CD4-positive, alpha-beta T cell treated with Interleukin-6 for 4 hours (primary cell): ENCODE data around the gene TMCC3.
"Not testable (repeated sequence)": the region's sequence is repeated elsewhere in the genome, so short reads cannot be mapped to it uniquely, and the experiment has no call there.

Source experiments
- DNase-seq: peaks from one replicate; pipeline ENCODE4 v3.0.0-alpha.2; 2020; ENCODE audit warnings: mixed read lengths

The TMCC3 gene

GRCh38 chr12:94633401-94633800 lies 17.0 kb downstream of the TMCC3 start:
- no peak for DNase-seq

DNA sequence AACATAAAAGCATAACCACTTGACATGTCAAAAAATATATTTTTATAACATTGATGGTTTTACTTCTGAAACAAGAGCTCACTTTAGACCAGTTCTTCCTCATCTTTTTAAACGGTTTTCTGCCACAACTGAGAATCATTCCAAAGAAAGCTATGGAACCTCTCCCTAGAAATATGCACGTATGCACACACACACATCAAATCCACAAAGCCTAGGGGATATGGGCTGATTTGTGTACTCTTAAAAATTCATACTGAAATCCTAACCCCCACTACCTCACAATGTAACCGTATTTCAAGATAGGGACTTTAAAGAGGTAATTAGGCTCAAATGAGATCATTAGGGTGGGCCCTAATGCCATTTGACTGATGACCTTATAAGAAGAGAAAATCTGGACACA lies 19.3 kb downstream of the TMCC3 start:
- DNase-seq, result no peak

DNA sequence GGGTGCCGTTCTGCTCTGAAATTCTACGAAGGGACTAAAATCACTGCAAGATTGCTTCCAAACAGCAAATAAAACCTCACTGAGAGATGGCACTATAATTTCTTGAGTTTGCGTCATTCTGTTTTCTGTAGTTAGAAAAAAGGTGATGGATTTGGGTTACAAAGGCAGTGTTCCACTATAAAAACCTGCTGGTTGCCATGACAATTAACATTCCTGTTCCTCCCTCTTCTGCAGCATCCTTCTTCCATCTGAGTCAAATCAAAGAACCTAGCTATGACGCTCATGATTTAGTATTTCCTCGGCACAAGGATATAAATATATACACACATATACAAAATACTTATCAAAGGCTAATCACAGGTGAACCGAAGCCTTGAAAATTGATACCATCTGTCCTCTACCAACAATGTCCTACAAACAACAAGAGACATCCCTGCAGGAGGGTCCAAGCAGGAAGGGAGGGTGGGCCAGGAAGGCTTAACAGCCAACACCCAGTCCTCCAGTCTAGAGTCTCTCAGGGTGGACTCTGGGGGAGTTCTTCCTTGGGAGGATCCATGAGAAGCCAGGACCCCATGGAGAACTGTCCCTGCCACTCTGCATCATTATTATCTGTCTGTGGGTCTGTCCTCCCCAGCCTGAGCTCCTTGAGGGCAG lies 21.4 kb downstream of the TMCC3 start:
- no peak for DNase-seq

DNA sequence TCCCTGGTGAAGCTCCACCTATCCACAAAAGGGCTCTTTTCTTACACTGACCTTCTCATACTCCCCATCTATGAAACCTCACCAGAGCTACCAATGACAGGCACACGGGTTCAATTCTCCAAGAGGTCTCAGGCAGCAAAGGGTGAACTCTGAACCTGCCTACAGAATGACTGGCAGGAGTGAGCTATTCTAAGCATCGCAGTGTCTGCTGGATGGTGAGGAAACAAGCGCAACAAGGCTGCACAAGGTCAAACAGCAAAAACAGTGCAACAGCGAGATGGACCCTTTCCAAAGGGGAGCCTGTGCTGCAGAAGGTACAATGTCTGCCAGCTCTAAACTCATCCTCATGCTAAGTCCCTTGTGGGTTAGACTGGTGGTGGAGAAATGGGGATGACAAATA lies 22.0 kb downstream of the TMCC3 start:
- DNase-seq, result no peak

DNA sequence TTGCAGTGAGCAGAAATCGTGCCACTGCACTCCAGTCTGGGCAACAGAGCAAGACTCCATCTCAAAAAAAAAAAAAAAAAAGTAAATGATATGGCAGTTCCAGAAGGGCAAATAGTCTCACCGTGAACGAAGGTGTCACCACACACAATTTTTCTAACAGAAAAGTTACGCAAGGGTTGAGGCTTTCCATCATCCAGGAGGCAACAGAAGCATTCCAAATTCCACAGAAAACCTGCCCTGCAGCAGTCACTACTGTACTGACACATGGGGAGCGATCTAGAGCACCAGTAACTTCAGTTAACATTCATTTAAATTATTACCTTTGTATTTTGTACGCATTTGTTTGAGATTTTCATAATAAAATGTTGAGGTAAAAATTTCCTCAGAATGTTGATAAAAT lies 24.8 kb downstream of the TMCC3 start:
- DNase-seq, result no peak

- DNase-seq, result no peak
These were observed 27.0 kb downstream of the TMCC3 start for GRCh38 chr12:94623161-94623920.

GRCh38 chr12:94622475-94622874 lies 27.9 kb downstream of the TMCC3 start:
- no peak for DNase-seq

DNA sequence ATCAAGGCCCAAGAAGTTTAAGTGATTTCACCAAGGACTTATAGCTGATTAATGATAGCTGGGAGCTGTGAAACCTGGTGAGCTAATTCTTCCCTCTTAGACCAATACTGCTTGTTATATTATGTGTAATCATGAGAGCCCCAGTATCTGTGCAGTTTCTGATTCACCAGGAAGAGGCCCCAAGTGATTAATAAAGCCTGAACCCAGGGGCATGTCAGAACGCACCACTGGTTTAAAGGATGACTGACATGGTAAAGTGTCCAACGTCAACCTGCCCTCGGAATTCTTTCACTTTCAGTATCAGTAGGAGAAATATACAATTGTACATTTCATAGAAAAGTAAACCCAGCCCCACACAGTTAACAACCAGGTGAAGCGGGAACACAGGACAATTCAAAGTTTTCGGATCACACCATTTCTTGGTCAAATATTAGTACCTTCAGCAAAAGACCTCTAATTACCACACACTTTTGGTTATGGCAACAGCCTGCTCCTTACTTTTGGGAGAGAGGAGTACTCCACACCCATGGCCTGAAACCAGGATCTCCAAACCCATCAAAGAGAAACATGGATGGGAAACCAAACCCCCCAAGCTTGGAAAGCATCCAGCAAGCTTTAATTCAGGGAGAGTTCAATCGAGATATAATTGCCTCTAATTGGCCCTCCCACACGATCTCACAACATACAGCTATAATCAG lies 28.5 kb downstream of the TMCC3 start:
- DNase-seq, result peak; percentile 28

- no peak for DNase-seq
These were observed 29.7 kb downstream of the TMCC3 start for GRCh38 chr12:94620621-94621020.

- no peak for DNase-seq
These were observed 31.2 kb downstream of the TMCC3 start for GRCh38 chr12:94618995-94619695.

DNA sequence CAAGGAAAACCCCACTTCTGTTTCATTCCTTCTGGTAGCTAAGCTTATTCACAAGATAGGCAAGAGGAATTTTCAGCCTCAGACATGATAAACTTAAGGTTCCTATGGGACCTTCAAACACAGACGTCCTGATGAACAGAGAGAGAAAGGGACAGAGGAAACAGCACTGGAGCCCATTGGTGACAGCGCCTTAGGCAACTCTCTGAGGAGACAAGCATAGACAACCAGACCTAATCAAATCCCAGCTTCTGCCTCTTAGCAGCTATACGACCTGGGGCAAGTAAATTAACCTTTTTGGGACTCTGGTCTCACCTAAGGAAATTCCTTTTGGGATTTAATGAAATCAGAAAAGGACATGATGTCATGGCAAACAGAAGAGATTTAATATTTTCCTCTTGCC lies 33.3 kb downstream of the TMCC3 start:
- no peak for DNase-seq

- no peak for DNase-seq
These were observed 34.1 kb downstream of the TMCC3 start for GRCh38 chr12:94616203-94616729.

- DNase-seq, result no peak
These were observed 34.8 kb downstream of the TMCC3 start for GRCh38 chr12:94615260-94616181.

DNA sequence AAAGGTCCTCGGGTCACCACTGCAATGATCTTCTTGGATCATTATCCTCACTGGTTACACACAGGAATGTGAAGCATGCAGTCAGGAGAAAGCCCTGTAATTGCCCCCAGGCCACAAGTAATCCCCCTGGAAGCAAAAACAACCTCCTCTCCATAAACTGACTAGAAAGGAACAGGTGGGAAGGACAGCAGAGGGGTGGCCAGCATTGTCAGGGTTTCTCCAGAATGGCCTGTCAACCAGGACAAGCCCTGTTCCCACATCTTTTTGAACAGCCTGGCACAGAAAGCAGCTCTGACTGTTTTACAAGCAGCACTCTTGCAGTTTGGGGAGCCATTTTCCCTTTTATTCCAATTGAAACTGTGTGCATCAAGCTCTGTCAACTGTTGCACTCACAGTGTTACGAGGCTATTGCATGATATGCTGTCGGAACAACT lies 36.1 kb downstream of the TMCC3 start:
- DNase-seq, result no peak

- DNase-seq, result no peak
These were observed 40.4 kb downstream of the TMCC3 start for GRCh38 chr12:94609917-94610443.

GRCh38 chr12:94606810-94607209 lies 43.5 kb downstream of the TMCC3 start:
- not testable (repeated sequence) for DNase-seq

GRCh38 chr12:94604366-94604698 lies 46.0 kb downstream of the TMCC3 start:
- no peak for DNase-seq

DNA sequence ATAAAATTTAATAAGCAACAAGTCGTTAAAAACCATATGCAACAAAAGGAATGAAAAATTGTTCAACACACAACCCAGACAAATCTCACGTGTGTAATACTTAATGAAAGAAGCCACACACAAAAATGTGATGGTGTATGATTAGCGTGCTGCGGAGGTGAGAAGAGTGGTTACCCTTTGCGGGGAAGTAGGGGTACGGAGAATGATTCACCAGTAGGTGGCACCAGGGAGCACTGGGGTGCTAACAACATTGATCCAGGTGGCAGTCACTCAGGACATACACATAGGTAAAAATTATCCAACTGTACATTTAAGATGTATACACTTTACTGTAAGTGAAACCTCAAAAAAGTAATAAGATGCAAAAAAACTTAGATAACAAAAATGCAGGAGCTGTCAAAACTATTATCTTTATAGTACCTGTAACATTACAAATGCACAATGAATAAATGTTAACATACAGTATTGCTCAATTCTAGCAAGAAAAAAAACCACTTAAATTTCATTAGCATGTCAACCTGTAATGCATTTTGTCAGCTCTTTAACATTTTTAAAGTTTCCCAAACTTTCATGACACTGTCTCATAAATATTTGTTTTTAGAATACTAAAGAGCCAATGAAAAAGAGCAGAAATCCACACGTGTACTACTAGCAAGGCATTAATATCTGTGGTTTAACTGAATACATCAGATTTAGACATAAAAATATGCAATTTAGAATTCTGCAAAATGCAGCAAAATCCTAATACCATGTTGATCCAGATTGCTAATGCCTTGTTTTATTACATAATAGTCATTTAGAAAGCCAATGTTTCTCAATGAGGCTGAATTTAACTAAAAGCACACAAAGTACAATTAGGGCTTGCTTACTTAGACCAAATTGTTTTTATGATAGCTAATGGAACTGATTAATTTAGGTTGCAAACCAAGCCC lies 46.7 kb downstream of the TMCC3 start:
- peak; percentile 65 for DNase-seq

GRCh38 chr12:94602024-94602423 lies 48.3 kb downstream of the TMCC3 start:
- DNase-seq, result no peak

- DNase-seq, result not testable (repeated sequence)
These were observed 49.0 kb downstream of the TMCC3 start for GRCh38 chr12:94601307-94601706.

DNA sequence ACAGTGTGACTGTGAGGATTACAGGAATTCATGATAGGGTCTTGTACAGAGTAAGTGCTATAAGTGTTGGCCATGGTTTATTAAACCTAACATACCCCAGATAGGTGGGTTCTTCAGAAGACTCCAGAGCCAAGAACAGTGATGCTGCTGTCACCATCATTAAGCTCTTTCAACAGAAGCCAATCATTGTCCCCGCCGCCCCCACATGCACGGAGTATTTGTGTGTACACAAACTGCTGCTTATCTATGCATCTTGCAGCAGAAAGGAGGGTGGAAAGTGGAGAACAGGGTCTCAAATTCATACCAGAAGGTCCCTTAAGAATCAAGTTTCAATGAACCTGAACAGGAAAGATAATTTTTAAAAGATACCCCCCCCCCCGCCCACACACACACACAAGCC lies 51.2 kb downstream of the TMCC3 start:
- no peak for DNase-seq
